Vagina (tissue), 2 donors: Measurements from ENCODE around the gene INPP5A.

ENCODE experiments used
- CTCF ChIP-seq, 3 experiments: fragments of 450-650 bp in 2 of 3; fragments of 200-600 bp in 1 of 3; sonication (generic) in 1 of 3; IDR thresholded peaks; one replicate each; pipeline ENCODE4 v1.5.1; 2017 to 2019; ENCODE audit warnings: antibody characterized with exemption in 3 of 3, mild to moderate bottlenecking in 2 of 3, moderate library complexity in 2 of 3
- POLR2A ChIP-seq, 2 donors: fragments of 450-650 bp; IDR thresholded peaks; one replicate each; pipeline ENCODE4 v1.6.1; 2017; ENCODE audit warnings: antibody characterized with exemption in 2 of 2, mild to moderate bottlenecking in 2 of 2, moderate library complexity in 2 of 2
- POLR2AphosphoS5 ChIP-seq, 2 donors: sonication (generic); formaldehyde crosslinking; IDR thresholded peaks; one replicate each; pipeline ENCODE4 v1.9.0; 2017; ENCODE audit warnings: antibody characterized with exemption in 2 of 2, mild to moderate bottlenecking in 2 of 2, low read depth in 1 of 2; ENCODE audit not compliant: insufficient read depth in 1 of 2

GRCh38 chr10:132592790-132593383 lies 55.3 kb downstream of the INPP5A start:
- TF ChIP-seq CTCF (IDR thresholded peaks at IDR 0.05) = no peak
- no peak for TF ChIP-seq POLR2A (IDR thresholded peaks at IDR 0.05)
- no peak for TF ChIP-seq POLR2AphosphoS5 (IDR thresholded peaks at IDR 0.05; ENCODE audit: insufficient read depth in 1 of 2, low read depth in 1 of 2)
